GM21381 (cell line): ENCODE data around the gene PDC.
"Not testable (repeated sequence)": the region's sequence is repeated elsewhere in the genome, so short reads cannot be mapped to it uniquely, and the experiment has no call there.

Experiments
- ATAC-seq: cut with Tn5 transposase; IDR thresholded peaks from one replicate; pipeline ENCODE4 v1.9.1; 2021; ENCODE audit warnings: mild to moderate bottlenecking, moderate library complexity; ENCODE audit not compliant: unreplicated experiment

Gene PDC

DNA sequence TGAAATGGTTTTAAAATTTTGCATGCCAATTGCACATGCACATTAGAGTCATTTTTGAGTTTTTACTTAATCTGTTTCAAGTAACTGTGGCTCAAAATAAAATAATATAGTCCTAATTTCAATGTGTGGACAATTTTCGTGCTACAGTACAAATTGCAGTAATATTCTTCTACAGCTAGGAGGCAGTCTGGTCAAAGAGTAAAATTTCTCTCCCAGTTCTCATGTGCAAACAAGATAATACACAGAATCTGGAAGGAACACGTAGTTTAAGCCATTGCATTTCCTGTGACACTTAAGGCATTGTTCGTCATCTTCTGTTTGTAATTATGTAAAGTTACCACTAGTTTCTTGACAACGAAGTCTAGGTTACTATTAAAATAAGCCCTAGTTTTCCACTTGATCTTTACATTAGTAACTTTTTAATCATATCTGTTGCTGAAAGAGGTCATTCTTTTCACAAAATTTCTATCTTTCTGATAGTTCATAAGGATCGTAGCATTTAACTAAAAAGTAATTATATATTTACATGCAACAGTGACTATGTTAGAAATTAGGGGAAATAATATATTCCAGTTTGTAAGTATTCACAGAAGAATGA lies 56.4 kb downstream of the PDC start:
- no peak for ATAC-seq

DNA sequence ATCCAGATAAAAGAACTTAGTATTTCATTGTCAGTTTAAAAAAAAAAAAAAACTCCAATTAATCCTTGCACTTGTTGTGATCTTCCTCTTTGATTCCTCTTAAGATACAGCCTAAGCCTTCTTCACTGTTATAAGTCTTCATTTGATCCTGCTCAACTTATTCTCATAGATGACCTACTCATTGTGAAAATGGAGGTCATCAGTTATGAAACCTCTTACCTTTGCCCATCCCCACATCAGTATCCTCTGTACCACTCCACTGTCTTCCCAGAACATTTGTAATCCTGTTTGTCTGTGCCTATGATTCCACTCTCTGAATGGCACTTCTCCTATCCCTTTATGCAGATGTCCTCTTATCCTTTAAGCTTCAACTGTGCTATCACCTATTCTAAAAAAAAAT lies 57.3 kb downstream of the PDC start:
- no peak for ATAC-seq

DNA sequence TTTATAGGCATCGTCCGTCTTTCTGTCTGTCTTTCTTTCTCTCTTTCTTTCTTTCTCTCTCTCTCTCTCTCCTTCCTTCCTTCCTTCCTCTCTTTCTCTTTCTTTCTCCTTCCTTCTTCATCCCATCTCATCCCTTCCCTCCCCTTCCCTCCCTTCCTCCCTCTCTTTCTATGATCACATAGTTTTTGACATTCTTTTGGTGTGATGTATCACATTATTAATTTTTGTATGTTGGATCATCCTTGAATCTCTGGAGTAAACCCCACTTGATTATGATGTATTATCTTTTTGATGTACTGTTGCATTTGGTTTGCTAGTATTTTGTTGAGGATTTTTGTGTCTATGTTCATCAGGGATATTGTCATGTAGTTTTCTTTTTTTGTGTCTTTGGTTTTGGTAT lies 59.5 kb downstream of the PDC start:
- not testable (repeated sequence) for ATAC-seq
